ENCODE results near the gene FRAS1. TPM values are rescaled to one million over a fixed set of nuclear protein-coding genes. Genes with fewer than 3 reads are reported as not detected.

The FRAS1 gene
- total and polyA plus RNA-seq, 2 donors (not counting 3 experiments of a cell fraction or from before 2014, with no cell fraction given) = 1.4 to 3.6 TPM

DNA sequence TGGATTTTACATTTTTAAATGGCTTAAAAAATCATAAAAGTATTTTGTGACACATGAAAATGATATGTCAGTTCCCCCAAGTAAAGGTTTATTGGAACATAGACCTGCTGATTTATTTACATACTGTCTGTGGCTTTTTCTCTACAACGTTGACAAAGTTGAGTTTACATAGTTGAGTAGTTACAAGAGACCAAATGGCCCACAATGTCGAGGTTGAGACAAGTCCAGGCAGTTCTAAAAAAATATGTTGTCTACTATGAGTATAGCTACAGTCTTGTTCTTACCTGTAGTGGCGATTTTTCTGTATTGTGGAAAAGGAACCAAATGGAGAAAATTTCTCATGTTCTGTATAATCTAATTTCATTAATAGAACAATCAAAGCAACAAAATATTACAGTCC is 163.2 kb downstream of the FRAS1 start:
- no peaks in the 10 kb centered on the region for H3K36me3 ChIP-seq (ENCODE audit: control insufficient read depth in 2 of 2, extremely low read depth in 1 of 2, insufficient read depth in 2 of 2, low read length in 2 of 2)
- H4K20me1 ChIP-seq (replicated peaks; ENCODE audit: control insufficient read depth, extremely low read depth, insufficient read depth, low read length) = no peaks in the 10 kb centered on the region
- ChIA-PET POLR2A (no interaction called here), CTCF (no interaction called here)
- H3K9me1 ChIP-seq (replicated peaks; ENCODE audit: control insufficient read depth, extremely low read depth, insufficient read depth, low read length) = no peaks in the 10 kb centered on the region
- H3K9me3 ChIP-seq (replicated peaks; ENCODE audit: control insufficient read depth, insufficient read depth, low read length) = no peaks in the 10 kb centered on the region
- DNase-seq (ENCODE audit: low read depth, low spot score) (no peak), FAIRE-seq (no peak)
- intact Hi-C loops (cut with micrococcal nuclease) = no loop called here
- no peaks in the 10 kb centered on the region for H3K4me1 ChIP-seq (ENCODE audit: control insufficient read depth, extremely low read depth, insufficient read depth, low read length)
- no peak overlapping the region for H3K4me2 ChIP-seq (ENCODE audit: insufficient read depth, low read length)
- BruUV-seq (replicated peaks) = no TSS peak
- no peaks in the 10 kb centered on the region for H3K27me3 ChIP-seq (ENCODE audit: control insufficient read depth in 2 of 2, insufficient read depth in 2 of 2, low read length in 2 of 2)
- dilution Hi-C loops (cut with MboI; ENCODE audit: extremely low pct_ligation_motif_present, low sequenced_read_pairs) = no loop called here
- no peak overlapping the region for H3K27ac ChIP-seq (ENCODE audit: insufficient read depth, low read depth, low read length)
- no peak overlapping the region for H3K9ac ChIP-seq (replicated peaks; ENCODE audit: extremely low read depth, insufficient read depth, low read length)
- H3K79me2 ChIP-seq (ENCODE audit: control insufficient read depth, insufficient read depth, low read length) = no peaks in the 10 kb centered on the region
- H3K4me3 ChIP-seq (replicated peaks in 1 of 3; ENCODE audit: insufficient read depth in 1 of 3, low read depth in 1 of 3, low read length in 3 of 3) = no peak overlapping the region
- TF ChIP-seq EZH2 (IDR thresholded peaks at IDR 0.05; ENCODE audit: borderline replicate concordance, low read depth, low read length, severe bottlenecking) (no peak), MYC (IDR thresholded peaks at IDR 0.05; ENCODE audit: low read depth, low read length) (no peak), JUN (IDR thresholded peaks at IDR 0.05; ENCODE audit: borderline replicate concordance, insufficient read depth, insufficient read length, low read depth) (no peak), POLR2A (IDR thresholded peaks at IDR 0.05; ENCODE audit: low read depth, low read length) (no peak), FOS (IDR thresholded peaks at IDR 0.05; ENCODE audit: borderline replicate concordance, insufficient read depth, low read length) (no peak), POLR2AphosphoS5 (IDR thresholded peaks at IDR 0.05; ENCODE audit: insufficient read depth, low read depth, low read length) (no peak), GATA2 (IDR thresholded peaks at IDR 0.05; ENCODE audit: insufficient read depth, insufficient read length, low read depth, low read length) (no peak)
- TF ChIP-seq, protein P1, sequence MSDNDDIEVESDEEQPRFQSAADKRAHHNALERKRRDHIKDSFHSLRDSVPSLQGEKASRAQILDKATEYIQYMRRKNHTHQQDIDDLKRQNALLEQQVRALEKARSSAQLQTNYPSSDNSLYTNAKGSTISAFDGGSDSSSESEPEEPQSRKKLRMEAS (IDR thresholded peaks at IDR 0.05; ENCODE audit: insufficient read depth, insufficient read length) = no peak
- TF ChIP-seq, protein P2, sequence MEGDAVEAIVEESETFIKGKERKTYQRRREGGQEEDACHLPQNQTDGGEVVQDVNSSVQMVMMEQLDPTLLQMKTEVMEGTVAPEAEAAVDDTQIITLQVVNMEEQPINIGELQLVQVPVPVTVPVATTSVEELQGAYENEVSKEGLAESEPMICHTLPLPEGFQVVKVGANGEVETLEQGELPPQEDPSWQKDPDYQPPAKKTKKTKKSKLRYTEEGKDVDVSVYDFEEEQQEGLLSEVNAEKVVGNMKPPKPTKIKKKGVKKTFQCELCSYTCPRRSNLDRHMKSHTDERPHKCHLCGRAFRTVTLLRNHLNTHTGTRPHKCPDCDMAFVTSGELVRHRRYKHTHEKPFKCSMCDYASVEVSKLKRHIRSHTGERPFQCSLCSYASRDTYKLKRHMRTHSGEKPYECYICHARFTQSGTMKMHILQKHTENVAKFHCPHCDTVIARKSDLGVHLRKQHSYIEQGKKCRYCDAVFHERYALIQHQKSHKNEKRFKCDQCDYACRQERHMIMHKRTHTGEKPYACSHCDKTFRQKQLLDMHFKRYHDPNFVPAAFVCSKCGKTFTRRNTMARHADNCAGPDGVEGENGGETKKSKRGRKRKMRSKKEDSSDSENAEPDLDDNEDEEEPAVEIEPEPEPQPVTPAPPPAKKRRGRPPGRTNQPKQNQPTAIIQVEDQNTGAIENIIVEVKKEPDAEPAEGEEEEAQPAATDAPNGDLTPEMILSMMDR (IDR thresholded peaks at IDR 0.05; ENCODE audit: extremely low read depth in 1 of 2, insufficient read depth in 1 of 2, low read depth in 1 of 2, low read length in 2 of 2) = no peak
- H2AFZ ChIP-seq (ENCODE audit: low read depth, low read length) = no peak overlapping the region

Data from endothelial cell of umbilical vein (primary cell).